Measurements from ENCODE around the gene JARID2.
"Not testable (repeated sequence)": the region's sequence is repeated elsewhere in the genome, so short reads cannot be mapped to it uniquely, and the experiment has no call there.

The JARID2 gene

GRCh38 chr6:15313367-15313766, 67.5 kb downstream of the JARID2 start:
- Histone ChIP-seq H3K9me3 (ENCODE audit: control insufficient read depth, insufficient read depth, low read length) (no peaks in the 10 kb centered on the region), H3K4me1 (ENCODE audit: insufficient read depth, low read length) (peaks cover 65% of the 10 kb centered on the region), H3K9ac (ENCODE audit: low read depth, low read length) (no peak overlapping the region), H3K36me3 (ENCODE audit: insufficient read depth, low read length) (peaks cover 3% of the 10 kb centered on the region; the same call in 1 of the 2 replicates)

GRCh38 chr6:15316754-15317153, 70.9 kb downstream of the JARID2 start:
- H3K36me3 ChIP-seq (ENCODE audit: insufficient read depth, low read length): no peaks in the 10 kb centered on the region
- no peak overlapping the region for H3K9ac ChIP-seq (ENCODE audit: low read depth, low read length)
- peaks cover 73% of the 10 kb centered on the region for H3K4me1 ChIP-seq (ENCODE audit: insufficient read depth, low read length)
- H3K9me3 ChIP-seq (ENCODE audit: control insufficient read depth, insufficient read depth, low read length): no peaks in the 10 kb centered on the region

- H3K9me3 ChIP-seq (ENCODE audit: control insufficient read depth, insufficient read depth, low read length): no peaks in the 10 kb centered on the region
- peaks cover 76% of the 10 kb centered on the region for H3K4me1 ChIP-seq (ENCODE audit: insufficient read depth, low read length)
- H3K36me3 ChIP-seq (ENCODE audit: insufficient read depth, low read length): no peaks in the 10 kb centered on the region
- no peak overlapping the region for H3K9ac ChIP-seq (ENCODE audit: low read depth, low read length)
Measured at GRCh38 chr6:15317251-15317650, 71.4 kb downstream of the JARID2 start.

GRCh38 chr6:15317934-15318902, 72.3 kb downstream of the JARID2 start:
- no peaks in the 10 kb centered on the region for H3K9me3 ChIP-seq (ENCODE audit: control insufficient read depth, insufficient read depth, low read length)
- H3K9ac ChIP-seq (ENCODE audit: low read depth, low read length): no peak overlapping the region
- H3K36me3 ChIP-seq (ENCODE audit: insufficient read depth, low read length): no peaks in the 10 kb centered on the region
- H3K4me1 ChIP-seq (ENCODE audit: insufficient read depth, low read length): peaks cover 78% of the 10 kb centered on the region

- peaks cover under 1% of the 10 kb centered on the region; the same call in 1 of the 2 replicates for H3K36me3 ChIP-seq (ENCODE audit: insufficient read depth, low read length)
- no peaks in the 10 kb centered on the region for H3K9me3 ChIP-seq (ENCODE audit: control insufficient read depth, insufficient read depth, low read length)
- H3K9ac ChIP-seq (ENCODE audit: low read depth, low read length): no peak overlapping the region
- peaks cover 72% of the 10 kb centered on the region for H3K4me1 ChIP-seq (ENCODE audit: insufficient read depth, low read length)
Measured at GRCh38 chr6:15319677-15320076, 73.8 kb downstream of the JARID2 start.

- Histone ChIP-seq H3K9me3 (ENCODE audit: control insufficient read depth, insufficient read depth, low read length) (no peaks in the 10 kb centered on the region), H3K9ac (ENCODE audit: low read depth, low read length) (no peak overlapping the region), H3K4me1 (ENCODE audit: insufficient read depth, low read length) (peaks cover 78% of the 10 kb centered on the region), H3K36me3 (ENCODE audit: insufficient read depth, low read length) (peaks cover 2% of the 10 kb centered on the region; the same call in 1 of the 2 replicates)
Measured at GRCh38 chr6:15320693-15321092, 74.8 kb downstream of the JARID2 start.

GRCh38 chr6:15322184-15322583, 76.3 kb downstream of the JARID2 start:
- no peak overlapping the region for H3K9ac ChIP-seq (ENCODE audit: low read depth, low read length)
- H3K9me3 ChIP-seq (ENCODE audit: control insufficient read depth, insufficient read depth, low read length): no peaks in the 10 kb centered on the region

GRCh38 chr6:15322781-15323536, 77.1 kb downstream of the JARID2 start:
- Histone ChIP-seq H3K9ac (ENCODE audit: low read depth, low read length) (no peak overlapping the region), H3K36me3 (ENCODE audit: insufficient read depth, low read length) (peaks cover 2% of the 10 kb centered on the region; the same call in 1 of the 2 replicates), H3K4me1 (ENCODE audit: insufficient read depth, low read length) (peaks cover 80% of the 10 kb centered on the region), H3K9me3 (ENCODE audit: control insufficient read depth, insufficient read depth, low read length) (no peaks in the 10 kb centered on the region)

More at GRCh38 chr6:15322184-15322583, 76.3 kb downstream of the JARID2 start:
- Histone ChIP-seq H3K4me1 (ENCODE audit: insufficient read depth, low read length) (peaks cover 80% of the 10 kb centered on the region), H3K36me3 (ENCODE audit: insufficient read depth, low read length) (peaks cover 2% of the 10 kb centered on the region; the same call in 1 of the 2 replicates)

GRCh38 chr6:15323611-15324010, 77.7 kb downstream of the JARID2 start:
- not testable (repeated sequence) for H3K9me3 ChIP-seq (ENCODE audit: control insufficient read depth, insufficient read depth, low read length); H3K36me3 ChIP-seq (ENCODE audit: insufficient read depth, low read length); H3K9ac ChIP-seq (ENCODE audit: low read depth, low read length)
- peaks cover 80% of the 10 kb centered on the region for H3K4me1 ChIP-seq (ENCODE audit: insufficient read depth, low read length)

GRCh38 chr6:15324427-15324985, 78.6 kb downstream of the JARID2 start:
- Histone ChIP-seq H3K9ac (ENCODE audit: low read depth, low read length) (no peak overlapping the region), H3K9me3 (ENCODE audit: control insufficient read depth, insufficient read depth, low read length) (no peaks in the 10 kb centered on the region), H3K36me3 (ENCODE audit: insufficient read depth, low read length) (peaks cover 2% of the 10 kb centered on the region; the same call in 1 of the 2 replicates), H3K4me1 (ENCODE audit: insufficient read depth, low read length) (peaks cover 81% of the 10 kb centered on the region)

- Histone ChIP-seq H3K36me3 (ENCODE audit: insufficient read depth, low read length) (peaks cover 2% of the 10 kb centered on the region; the same call in 1 of the 2 replicates), H3K9ac (ENCODE audit: low read depth, low read length) (no peak overlapping the region), H3K9me3 (ENCODE audit: control insufficient read depth, insufficient read depth, low read length) (no peaks in the 10 kb centered on the region), H3K4me1 (ENCODE audit: insufficient read depth, low read length) (peaks cover 84% of the 10 kb centered on the region)
Measured at GRCh38 chr6:15325540-15325955, 79.7 kb downstream of the JARID2 start.

GRCh38 chr6:15326067-15326614, 80.3 kb downstream of the JARID2 start:
- Histone ChIP-seq H3K4me1 (ENCODE audit: insufficient read depth, low read length) (peaks cover 89% of the 10 kb centered on the region), H3K9ac (ENCODE audit: low read depth, low read length) (no peak overlapping the region), H3K36me3 (ENCODE audit: insufficient read depth, low read length) (peaks cover 2% of the 10 kb centered on the region; the same call in 1 of the 2 replicates), H3K9me3 (ENCODE audit: control insufficient read depth, insufficient read depth, low read length) (no peaks in the 10 kb centered on the region)

- no peak overlapping the region for H3K9ac ChIP-seq (ENCODE audit: low read depth, low read length)
Measured at GRCh38 chr6:15327271-15327670, 81.4 kb downstream of the JARID2 start.

GRCh38 chr6:15329197-15329671, 83.4 kb downstream of the JARID2 start:
- Histone ChIP-seq H3K9ac (ENCODE audit: low read depth, low read length) (no peak overlapping the region), H3K4me1 (ENCODE audit: insufficient read depth, low read length) (peaks cover 86% of the 10 kb centered on the region), H3K36me3 (ENCODE audit: insufficient read depth, low read length) (peaks cover 2% of the 10 kb centered on the region; the same call in 1 of the 2 replicates), H3K9me3 (ENCODE audit: control insufficient read depth, insufficient read depth, low read length) (no peaks in the 10 kb centered on the region)

More at GRCh38 chr6:15327271-15327670, 81.4 kb downstream of the JARID2 start:
- Histone ChIP-seq H3K9me3 (ENCODE audit: control insufficient read depth, insufficient read depth, low read length) (no peaks in the 10 kb centered on the region), H3K4me1 (ENCODE audit: insufficient read depth, low read length) (peaks cover 82% of the 10 kb centered on the region), H3K36me3 (ENCODE audit: insufficient read depth, low read length) (peaks cover 2% of the 10 kb centered on the region; the same call in 1 of the 2 replicates)

All from ES-I3 (cell line).